NCI-H1092 (cell line): ENCODE data around the gene TLDC2.
A peak's percentile ranks its signal among the peaks of the same experiment; 100 is the strongest.
"Not testable (repeated sequence)": the region's sequence is repeated elsewhere in the genome, so short reads cannot be mapped to it uniquely, and the experiment has no call there.

Source experiments
- DNase-seq: peaks from one replicate; lab custom pipeline; 2025; lab: John Stamatoyannopoulos, UW

TLDC2 gene

DNA sequence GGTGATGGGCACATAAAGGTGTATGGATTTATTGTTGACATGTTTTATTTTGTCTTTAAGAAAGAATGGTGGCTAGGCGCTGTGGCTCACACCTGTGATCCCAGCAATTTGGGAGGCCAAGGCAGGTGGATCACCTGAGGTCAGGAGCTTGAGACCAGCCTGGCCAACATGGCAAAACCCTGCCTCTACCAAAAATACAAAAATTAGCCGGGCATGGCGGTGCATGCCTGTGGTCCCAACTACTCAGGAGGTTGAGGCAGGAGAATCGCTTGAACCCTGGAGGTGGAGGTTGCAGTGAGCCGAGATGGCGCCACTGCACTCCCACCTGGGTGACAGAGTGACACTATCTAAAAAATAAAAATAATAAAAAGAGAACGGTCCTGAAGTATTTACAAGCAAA lies 30.1 kb downstream of the TLDC2 start:
- not testable (repeated sequence) for DNase-seq

DNA sequence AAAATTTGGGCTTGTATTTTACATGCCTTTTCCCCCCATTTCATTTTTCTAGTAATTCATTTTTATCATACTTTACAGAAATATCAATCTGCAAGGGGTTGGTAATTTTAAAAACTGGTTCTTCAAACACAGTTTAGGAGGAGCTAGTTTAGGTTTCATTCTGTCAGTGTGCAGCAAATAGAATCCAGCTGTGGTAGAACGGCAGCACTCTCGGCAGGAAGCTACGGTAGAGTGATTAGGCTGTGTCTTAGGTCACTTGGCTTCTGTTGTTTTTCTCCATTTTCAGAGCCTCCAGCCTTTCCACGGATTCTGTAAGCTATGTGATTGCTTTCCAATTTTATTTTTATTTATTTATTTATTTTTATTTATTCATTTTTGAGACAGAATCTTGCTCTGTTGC lies 32.7 kb downstream of the TLDC2 start:
- no peak for DNase-seq

DNA sequence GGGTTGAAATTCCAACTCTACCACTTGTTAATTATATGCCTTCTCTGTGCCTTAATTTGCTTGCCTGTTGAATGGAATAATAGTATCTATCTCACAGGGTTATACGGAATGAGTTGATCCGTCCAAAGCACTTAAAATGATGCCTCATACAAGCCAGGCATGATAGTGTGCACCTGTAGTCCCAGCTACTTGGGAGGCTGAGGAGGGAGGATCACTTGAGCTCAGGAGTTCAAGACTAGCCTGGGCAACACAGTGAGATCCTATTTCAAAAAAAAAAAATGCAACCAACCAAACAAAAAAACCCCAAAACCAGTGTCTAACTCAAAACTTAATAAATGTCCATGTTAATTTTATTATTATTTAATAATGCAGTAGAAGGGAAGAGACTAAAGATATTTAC lies 40.3 kb downstream of the TLDC2 start:
- no peak for DNase-seq

DNA sequence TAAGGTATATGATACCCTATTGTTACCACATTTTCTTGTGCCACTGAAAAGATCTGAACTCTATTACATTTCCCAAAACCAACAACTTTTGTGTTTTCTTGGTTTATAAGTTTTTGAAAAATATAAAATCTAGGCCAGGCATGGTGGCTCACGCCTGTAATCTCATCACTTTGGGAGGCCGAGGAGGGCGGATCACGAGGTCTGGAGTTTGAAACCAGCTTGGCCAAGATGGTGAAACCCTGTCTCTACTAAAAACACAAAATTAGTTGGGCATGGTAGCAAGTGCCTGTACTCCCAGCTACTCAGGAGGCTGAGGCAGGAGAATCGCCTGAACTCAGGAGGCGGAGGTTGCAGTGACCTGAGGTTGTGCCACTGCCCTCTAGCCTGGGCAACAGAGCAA lies 41.3 kb downstream of the TLDC2 start:
- DNase-seq, result no peak

DNA sequence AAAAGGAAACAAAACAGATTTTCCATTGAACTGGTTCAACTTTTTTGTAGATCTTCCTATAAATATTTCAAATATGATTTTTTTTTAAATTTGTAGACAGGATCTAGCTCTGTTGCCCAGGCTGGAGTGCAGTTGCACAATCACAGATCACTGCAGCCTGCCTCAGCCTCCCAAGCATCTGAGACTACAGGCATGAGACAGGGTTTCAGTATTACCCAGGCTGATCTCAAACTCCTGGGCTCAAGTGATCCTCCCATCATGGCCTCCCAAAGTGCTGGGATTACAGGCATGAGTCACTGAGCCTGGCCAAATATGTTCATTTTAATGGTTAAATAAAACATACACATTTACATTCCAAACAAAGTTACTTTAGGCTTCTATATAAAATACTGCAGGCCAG lies 42.0 kb downstream of the TLDC2 start:
- DNase-seq, result no peak

DNA sequence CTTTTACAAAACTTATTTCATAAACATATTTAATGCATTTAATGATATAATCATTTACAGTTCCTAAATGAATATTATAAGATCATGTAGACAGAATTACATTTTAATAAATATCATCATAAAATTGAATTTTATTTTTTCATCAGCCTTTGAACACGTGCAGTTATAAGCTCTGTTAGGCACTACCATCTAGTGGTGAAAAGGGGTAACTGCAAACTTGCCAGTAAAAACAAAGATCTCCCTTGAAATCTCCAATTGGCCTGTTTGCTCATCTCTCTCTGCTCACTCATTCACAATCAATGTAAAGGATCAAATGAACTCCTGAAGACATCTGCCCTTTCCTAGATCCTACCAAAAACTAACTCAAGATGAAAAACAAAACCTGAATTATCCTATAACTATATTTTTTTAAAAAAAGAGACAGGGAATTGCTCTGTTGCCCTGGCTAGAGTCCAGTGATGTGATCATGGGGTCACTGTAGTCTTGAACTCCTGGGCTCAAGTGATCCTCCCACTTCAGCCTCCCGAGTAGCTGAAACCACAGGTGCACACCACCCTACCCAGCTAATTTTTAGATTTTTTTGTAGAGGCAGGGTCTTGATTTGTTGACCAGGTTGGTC lies 43.9 kb downstream of the TLDC2 start:
- DNase-seq, result peak; percentile 23

DNA sequence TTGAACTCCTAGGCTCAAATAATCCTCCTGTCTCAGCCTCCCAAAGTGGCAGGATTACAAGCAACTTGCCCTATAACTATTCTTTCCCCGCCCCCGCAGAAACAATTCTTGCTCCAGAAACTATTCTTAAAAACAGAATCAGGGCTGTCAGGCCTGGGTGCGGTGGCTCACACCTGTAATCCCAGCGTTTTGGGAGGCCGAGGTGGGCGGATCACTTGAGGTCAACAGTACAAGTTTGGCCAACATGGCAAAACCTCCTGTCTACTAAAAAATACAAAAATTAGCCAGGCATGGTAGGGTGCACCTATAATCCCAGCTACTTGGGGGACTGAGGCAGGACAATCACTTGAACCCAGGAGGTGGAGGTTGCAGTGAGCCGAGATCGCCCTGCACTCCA lies 44.4 kb downstream of the TLDC2 start:
- no peak for DNase-seq

DNA sequence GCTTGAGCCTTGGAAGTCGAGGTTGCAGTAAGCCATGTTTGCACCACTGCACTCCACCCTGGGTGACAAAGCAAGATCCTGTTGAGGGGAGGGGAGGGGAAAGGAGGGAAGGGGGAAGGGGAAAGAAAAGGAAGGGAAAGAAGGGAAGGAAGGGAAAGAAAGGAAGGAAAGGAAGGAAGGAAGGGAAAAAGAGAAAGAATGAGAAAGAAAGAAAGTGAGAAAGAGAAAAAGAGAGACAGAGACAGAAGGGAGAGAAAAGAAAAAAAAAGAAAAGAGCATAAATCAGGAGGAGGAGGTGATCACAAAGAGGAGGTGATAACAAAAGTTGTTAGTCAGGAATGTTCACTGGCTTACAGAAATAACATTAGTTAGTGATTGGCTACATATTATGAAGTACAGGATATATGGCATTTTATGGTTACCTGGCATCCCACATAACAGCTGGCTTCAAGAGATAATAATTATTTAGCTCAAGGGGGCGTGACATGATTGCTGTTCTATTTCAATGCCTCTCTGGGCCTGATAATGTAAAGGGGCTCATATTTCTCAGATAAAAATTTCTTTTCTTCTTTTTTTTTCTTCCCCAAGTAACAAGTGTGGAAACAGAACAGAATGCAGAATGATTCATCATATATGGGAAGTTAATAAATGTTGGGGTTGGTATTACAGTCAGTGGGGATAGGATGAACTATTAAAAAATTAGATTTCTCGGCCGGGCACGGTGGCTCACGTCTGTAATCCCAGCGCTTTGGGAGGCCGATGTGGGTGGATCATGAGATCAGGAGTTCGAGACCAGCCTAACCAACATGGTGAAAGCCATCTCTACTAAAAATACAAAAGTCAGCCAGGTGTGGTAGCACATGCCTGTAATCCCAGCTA lies 48.5 kb downstream of the TLDC2 start:
- DNase-seq, result no peak

DNA sequence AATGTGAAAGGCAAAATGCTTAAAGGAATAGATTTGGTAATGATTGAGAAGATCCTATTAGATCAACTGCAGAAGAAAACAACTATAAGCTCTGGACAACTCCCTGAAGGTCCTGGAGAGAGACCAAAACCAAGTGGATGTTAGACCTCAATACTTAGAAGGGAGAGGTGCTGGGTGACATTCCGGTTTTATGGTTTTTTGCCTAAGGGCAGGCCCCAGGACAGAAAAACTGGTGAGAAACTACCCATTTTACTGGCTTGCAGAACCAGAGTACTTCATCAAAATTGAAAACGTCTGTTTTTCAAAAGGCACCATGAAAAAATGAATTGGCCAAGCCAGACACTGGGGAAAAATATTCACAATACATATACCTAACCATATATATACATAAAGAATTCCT lies 49.3 kb downstream of the TLDC2 start:
- DNase-seq, result no peak

DNA sequence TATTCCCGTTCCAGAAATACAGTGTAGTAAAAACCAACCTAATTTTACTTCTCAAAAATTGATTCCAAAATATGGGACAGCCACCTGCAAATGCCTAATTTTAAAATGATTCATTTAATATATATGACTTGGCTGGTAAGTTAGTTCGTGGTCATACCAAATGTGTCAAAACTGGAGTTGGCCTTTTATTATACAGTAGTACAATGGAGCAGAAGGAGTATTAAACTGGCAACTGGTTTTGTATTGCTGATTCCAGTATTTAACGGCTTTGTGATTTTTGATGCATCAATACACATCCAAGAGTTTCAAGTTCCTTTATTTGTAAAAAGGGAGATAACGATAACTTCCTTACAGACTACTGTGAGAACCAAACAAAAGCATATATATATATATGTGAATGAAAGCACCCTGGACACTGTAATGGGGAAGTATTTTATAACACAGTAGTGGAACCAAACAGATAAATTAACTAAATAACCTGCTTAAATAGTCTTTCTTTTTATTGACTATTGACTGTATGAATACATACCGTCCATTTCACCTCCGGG lies 50.8 kb downstream of the TLDC2 start:
- no peak for DNase-seq

DNA sequence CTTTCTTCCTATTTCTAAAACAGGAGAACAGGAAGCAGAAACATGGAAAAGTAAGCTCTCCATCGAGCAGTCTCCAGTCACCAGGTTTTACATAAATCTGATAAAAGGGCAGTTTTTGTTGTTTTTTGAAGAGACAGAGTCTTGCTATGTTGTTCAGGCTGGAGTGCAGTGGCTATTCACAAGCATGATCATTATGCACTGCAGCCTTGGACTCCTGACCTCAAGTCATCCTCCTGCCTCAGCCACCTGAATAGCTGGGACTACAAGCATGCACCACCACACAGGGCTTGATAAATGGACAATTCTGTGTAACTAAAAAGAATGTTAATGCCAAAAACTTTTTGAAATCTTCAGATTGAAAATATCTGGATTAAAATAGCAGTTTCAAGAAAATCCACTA lies 51.8 kb downstream of the TLDC2 start:
- no peak for DNase-seq

DNA sequence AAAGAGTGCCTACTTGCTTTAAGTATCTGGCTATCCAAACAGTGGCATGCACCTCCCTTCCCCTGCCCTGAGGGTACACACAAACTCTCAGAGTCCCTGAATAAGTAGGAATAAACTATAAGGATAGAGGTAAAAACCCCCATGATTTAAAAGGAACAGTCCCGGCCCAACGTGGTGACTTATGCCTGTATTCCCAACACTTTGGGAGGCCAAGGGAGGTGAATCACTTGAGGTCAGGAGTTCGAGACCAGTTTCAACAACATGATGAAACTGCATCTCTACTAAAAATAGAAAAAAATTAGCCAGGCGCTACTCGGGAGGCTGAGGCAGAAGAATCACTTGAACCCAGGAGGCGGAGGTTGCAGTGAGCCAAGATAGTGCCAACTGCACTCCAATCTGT lies 53.4 kb downstream of the TLDC2 start:
- no peak for DNase-seq

DNA sequence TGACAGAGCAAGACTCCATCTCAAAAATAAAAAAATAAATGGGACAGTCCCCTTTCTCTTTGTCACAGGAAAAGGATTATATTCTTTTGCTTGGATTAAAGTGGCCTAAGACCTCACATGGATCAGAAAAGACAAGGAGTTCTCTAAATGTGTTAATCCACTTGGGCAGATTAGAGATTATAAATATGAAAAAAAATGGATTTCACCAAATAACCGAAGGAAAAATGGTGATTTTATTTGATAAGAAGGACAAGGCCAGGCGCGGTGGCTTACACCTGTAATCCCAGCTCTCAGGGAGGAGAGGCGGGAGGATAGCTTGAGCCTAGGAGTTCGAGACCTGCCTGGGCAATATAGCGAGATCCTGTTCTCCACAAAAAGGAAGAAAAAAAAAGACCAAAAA lies 53.8 kb downstream of the TLDC2 start:
- DNase-seq, result no peak

DNA sequence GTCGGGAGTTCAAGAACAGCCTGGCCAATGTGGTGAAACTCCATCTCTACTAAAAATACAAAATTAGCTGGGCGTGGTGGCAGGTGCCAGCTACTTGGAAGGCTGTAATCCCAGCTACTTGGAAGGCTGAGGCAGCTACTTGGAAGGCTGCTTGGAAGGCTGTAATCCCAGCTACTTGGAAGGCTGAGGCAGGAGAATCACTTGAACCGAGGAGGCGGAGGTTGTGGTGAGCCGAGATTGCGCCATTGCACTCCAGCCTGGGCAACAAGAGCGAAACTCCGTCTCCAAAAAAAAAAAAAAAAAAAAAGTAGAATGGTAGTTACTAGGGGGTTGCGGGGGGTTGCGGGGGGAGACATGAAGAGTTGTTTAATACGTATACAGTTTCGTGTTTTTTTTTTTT lies 56.1 kb downstream of the TLDC2 start:
- not testable (repeated sequence) for DNase-seq

DNA sequence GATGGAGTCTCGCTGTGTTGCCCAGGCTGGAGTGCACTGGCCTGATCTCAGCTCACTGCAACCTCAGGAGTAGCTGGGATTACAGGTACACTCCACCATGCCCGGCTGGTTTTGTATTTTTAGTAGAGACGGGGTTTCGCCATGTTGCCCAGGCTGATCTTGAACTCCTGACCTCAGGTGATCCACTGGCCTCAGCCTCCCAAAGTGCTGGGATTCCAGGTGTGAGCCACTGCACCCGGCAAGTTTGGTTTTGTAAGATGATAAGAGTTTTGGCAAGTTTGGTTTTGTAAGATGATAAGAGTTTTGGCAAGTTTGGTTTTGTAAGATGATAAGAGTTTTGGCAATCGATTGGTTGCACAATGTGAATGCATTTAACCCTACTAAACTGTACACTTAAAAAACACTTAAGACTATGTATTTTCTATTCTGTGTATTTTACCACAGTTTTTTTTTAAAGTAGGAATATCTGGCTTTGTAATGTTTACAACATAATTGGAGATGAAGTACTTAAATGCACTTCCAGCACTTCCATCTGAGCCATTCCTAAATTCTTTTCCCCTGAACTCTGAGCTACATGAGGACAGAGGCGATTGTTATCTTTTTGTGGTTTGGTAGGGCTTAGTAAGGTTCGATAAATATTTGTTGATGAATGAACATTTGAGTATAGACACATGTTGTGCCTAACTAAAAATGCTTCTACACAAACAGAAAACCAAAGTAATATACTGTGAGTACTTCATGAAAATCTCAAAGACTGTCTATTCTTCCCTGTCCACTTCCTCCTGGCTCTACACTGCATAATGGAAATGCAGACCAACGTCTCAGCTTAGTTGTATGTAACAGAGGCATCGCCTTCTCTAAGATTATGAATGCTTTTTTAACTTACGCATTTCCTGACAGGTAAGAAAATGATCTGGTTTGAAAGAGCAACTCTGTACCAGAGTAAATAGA lies 56.8 kb downstream of the TLDC2 start:
- no peak for DNase-seq

DNA sequence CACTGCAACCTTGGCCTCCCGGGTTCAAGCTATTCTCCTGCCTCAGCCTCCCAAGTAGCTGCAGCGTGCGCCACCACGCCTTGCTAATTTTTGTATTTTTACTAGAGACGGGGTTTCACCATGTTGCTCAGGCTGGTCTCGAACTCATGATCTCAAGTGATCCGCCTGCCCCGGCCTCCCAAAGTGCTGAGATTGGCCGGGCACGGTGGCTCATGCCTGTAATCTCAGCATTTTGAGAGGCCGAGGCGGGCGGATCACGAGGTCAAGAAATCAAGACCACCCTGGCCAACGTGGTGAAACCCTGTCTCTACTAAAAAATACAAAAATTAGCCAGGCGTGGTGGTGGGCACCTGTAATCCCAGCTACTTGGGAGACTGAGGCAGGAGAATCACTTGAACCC lies 57.6 kb downstream of the TLDC2 start:
- DNase-seq, result not testable (repeated sequence)

DNA sequence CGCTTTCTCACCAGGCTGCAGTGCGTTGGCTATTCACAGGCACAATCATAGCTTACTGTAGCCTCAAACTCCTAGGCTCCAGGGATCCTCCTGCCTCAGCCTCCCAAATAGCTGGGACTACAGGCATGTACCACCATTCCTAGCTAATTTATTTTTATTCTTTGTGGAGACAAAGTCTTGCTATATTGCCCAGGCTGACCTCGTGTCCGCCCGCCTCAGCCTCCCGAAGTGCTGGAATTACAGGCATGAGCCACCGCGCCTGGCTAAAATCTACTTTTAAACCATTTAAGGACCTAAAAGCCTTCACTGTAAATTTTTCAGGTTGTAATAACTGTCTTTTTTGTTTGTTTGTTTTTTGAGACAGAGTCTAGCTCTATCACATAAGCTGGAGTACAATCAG lies 60.4 kb downstream of the TLDC2 start:
- no peak for DNase-seq

DNA sequence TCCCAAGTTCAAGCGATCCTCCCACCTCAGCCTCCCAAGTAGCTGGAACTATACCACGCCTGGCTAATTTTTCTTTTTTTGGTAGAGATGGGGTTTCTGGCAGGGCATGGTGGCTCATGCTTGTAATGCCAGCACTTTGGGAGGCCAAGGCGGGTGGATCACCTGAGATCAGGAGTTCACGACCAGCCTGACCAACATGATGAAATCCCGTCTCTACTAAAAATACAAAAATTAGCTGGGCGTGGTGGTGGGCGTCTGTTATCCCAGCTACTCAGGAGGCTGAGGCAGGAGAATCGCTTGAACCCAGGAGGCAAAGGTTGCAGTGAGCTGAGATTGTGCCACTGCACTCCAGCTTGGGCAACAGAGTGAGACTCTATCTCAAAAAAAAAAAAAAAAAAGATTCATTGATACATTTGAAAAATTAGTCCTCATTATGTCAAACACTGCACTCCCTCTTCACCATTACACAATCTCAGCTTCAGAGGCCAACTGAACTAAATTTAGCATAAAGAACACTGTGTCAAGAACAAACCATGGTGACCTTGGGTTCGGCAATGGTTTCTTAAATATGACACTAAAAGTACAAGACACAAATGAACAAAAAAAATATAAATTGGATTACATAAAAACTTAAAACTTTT lies 60.9 kb downstream of the TLDC2 start:
- DNase-seq, result not testable (repeated sequence)

DNA sequence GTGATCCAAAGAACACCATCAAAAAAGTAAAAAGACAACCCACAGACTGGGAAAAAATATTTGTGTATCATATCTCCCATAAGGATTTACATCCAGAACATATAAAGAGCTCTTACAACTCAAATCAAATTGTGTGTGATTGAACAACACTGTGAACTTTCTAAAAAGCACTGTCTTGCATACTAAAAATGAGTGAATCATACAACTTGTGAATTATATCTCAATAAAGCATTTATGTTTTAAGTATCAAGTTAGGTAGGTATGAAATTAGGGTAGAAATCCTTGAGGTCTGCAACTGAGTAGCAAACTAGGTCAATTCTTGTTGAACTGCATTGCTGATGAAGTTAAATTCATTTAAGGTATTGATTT lies 61.4 kb downstream of the TLDC2 start:
- DNase-seq, result no peak

DNA sequence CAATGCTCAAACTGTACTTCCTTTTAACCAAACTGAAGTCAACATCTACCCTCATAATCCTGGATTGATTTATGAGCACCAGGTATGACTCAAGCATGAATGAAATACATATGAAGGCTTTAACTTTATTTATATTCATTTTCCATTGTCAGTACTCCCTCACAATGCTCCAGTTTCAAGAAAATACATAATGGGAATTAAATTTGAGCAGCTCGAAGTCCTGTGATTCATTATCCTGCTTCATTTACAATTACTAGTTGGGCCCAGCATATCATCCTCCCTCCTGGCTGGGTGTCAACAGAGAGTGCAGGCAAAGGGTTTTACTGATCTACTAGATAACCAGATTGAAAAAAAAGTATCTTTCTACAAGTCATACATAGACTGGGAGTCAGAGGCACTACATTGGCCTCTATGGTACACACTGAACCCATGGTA lies 65.5 kb downstream of the TLDC2 start:
- DNase-seq, result no peak
